Left renal cortex interstitium (tissue), 4 donors: ENCODE data around the gene SCT. TPM values are rescaled to one million over a fixed set of nuclear protein-coding genes. Genes with fewer than 3 reads are reported as not detected.

ENCODE experiments used
- DNase-seq, 4 donors: peaks; one replicate each; pipeline ENCODE4 v3.0.0-alpha.2; 2013; ENCODE audit warnings: low read depth in 4 of 4, low spot score in 2 of 4, missing footprints in 1 of 4
- polyA plus RNA-seq, 4 donors: library from polyadenylated mRNA; unstranded; fragments of 120-200 nt; gene quantifications; one replicate each; pipeline ENCODE4 v1.2.1, GENCODE V29; 2013; ENCODE audit not compliant: insufficient read length in 4 of 4

SCT gene
- polyA plus RNA-seq, 4 donors: 0.92 to 4.1 (median 2.2) TPM

GRCh38 chr11:645536-645935 lies 18.6 kb upstream of the SCT start:
- no peak for DNase-seq

GRCh38 chr11:643849-644738 lies 17.1 kb upstream of the SCT start:
- DNase-seq: no peak

GRCh38 chr11:643366-643765 lies 16.4 kb upstream of the SCT start:
- no peak for DNase-seq

- no peak for DNase-seq
These were observed 14.9 kb upstream of the SCT start for GRCh38 chr11:641806-642370.

- DNase-seq: no peak
These were observed 13.2 kb upstream of the SCT start for GRCh38 chr11:640021-640706.

- DNase-seq: no peak
These were observed 12.5 kb upstream of the SCT start for GRCh38 chr11:639332-639955.

- DNase-seq: no peak
These were observed 11.8 kb upstream of the SCT start for GRCh38 chr11:638631-639331.

- no peak for DNase-seq
These were observed 10.9 kb upstream of the SCT start for GRCh38 chr11:637593-638521.

- DNase-seq: no peak
These were observed 10.3 kb upstream of the SCT start for GRCh38 chr11:637333-637592.

- no peak for DNase-seq
These were observed 9.7 kb upstream of the SCT start, which contains the start of gene DRD4 for GRCh38 chr11:636511-637332. Gene DRD4 (plus strand): TSS chr11:637269. CDS start chr11:637305, 36 bp downstream.

GRCh38 chr11:635945-636510 lies 9.0 kb upstream of the SCT start:
- DNase-seq: no peak

GRCh38 chr11:630871-631270 lies 3.9 kb upstream of the SCT start:
- DNase-seq: no peak

GRCh38 chr11:629237-629583 lies 2.2 kb upstream of the SCT start:
- DNase-seq: no peak

GRCh38 chr11:628056-628455 lies 1.1 kb upstream of the SCT start:
- DNase-seq: no peak

- no peak for DNase-seq
These were observed 261 bp upstream of the SCT start for GRCh38 chr11:627308-627576.

- no peak for DNase-seq
These were observed 1.2 kb downstream of the SCT start for GRCh38 chr11:625636-626268.

- DNase-seq: no peak
These were observed 2.0 kb downstream of the SCT start, which contains the start of gene CDHR5 for GRCh38 chr11:624705-625635. Gene CDHR5 (minus strand): TSS chr11:624955. CDS start chr11:624902, 53 bp downstream.
